Medulla oblongata (tissue), 1 donor: ENCODE data around the gene TOB1.

ENCODE experiments used
- DNase-seq: peaks from one replicate; pipeline ENCODE4 v3.0.0-alpha.2; 2015; ENCODE audit errors: extremely low spot score

The TOB1 gene, protein sequence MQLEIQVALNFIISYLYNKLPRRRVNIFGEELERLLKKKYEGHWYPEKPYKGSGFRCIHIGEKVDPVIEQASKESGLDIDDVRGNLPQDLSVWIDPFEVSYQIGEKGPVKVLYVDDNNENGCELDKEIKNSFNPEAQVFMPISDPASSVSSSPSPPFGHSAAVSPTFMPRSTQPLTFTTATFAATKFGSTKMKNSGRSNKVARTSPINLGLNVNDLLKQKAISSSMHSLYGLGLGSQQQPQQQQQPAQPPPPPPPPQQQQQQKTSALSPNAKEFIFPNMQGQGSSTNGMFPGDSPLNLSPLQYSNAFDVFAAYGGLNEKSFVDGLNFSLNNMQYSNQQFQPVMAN

GRCh38 chr17:50866261-50866949, at the start of gene TOB1:
TOB1 (minus strand) TSS chr17:50866354; CDS start chr17:50864017, 2,337 bp downstream.
- peak; percentile 99 for DNase-seq

DNA sequence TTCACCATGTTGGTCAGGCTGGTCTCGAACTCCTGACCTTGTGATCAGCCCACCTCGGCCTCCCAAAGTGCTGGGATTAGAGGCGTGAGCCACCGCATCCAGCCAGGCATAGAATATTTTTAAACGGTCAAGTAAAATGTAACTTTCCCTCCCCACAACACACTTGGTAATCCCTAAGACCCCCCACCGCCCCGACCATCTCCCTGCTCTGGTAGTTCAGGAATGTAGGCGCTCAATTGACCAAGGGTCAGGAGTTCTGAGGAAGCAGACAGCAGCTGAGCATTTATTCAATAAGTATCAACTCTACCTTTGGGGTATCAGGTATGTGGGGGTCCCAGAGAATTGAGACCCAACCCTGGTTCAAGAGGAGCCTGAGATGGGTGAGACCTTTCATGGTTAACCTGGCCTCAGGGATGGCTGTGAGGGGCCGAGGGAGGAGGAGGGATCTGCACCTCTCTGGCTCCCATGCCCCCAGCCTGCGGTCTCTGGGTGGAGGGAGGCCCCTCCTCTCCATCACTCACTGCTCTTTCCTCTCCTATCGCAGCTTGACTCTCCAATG, 48.4 kb upstream of the TOB1 start:
- DNase-seq, result no peak

DNA sequence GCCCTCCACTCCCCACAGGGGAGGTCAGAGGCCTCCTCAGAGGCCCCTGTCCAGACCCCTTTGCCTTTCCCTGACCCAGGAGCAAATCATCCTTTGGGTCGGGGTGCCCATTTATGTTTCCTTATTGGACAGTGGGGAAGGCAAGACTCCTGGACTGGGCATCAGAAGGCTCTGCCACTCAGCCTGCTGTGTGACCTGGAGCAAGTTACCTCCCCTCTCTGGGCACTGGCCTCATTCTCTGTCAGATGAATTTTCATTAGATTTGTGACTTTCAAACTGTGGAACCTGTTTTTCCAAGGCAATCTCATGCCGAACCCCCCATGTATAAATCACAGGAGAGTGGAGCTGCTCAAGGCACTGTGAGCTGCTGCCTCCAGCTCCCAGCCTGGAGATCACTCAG, 47.0 kb upstream of the TOB1 start:
- no peak for DNase-seq

DNA sequence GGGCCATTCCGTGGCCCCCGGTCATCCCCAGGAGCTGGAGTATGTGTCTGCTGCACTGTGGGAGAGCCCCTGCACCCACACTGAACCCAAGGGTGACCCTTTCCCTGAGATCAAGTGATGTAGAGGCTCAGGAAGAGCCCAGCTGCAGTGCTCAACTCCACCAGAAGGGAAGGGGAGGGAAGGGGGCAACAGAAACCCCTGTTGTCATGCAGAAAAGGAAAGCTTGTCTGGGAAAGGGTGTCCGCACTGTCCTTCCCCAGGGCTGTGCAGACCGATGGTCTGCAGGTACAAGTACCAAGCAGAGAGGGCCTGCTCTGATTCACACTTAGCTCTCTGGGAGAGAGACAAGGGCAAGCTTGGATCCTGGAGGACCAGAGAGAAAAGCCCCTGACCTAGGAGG, 45.7 kb upstream of the TOB1 start:
- DNase-seq, result no peak

DNA sequence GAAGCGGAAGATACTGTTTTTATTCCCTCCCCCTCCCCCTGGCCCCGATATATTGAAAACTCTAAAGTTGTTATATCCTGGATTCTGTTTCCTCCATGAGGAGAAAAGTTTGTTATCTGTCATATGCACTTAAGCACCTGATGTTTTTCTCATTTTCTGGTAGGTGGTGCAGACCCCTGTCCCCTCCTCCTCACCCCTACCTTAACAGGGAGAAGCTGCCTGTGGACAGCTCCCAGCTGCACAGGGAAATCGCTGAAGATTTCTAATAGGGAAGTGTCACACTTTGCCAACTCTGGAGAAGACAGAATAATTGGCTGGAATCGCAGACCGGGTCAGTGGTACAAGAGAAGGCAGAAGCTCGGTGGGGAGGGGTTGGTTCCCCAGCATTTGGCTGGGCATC, 45.3 kb upstream of the TOB1 start:
- no peak for DNase-seq

- no peak for DNase-seq
Measured at GRCh38 chr17:50909765-50910605, 43.8 kb upstream of the TOB1 start.

DNA sequence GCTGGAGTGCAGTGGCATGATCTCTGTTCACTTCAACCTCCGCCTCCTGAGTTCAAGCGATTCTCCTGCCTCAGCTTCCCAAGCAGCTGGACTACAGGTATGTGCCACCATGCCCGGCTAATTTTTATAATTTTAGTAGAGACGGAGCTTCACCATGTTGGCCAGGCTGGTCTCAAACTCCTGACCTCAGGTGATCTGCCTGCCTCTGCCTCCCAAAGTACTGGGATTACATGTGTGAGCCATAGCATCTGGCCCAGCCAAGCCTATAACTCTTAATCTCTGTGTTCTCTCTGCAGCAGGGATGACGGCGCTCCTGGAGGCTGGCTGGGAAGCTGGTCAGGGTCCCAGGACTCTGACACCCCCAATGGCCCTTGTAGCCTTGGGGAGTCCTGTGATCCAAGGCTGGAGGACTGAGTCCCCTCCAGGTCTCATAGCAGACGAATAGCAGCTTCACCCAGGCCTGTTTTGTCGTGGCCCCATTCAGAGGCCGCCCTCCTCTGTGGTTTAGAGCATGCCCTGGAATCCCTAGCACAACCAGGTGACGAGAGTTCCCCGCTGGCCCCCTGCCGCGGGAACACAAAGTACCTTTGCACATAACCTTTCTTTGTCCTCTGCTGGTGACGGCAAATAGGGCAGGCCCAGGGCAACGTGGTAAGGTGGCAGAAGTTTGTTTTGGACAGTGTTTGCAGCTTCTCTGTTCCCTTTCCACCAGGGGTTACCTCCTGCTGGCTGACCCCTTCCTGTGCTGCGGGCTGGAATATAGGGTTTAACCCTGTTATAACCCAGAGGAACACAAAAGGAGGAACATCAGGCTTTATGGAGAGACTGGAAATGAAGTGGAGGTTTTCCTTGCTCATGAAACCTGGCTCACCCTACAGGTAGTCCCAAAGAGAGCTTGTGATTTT, 43.0 kb upstream of the TOB1 start:
- peak; percentile 27 for DNase-seq

DNA sequence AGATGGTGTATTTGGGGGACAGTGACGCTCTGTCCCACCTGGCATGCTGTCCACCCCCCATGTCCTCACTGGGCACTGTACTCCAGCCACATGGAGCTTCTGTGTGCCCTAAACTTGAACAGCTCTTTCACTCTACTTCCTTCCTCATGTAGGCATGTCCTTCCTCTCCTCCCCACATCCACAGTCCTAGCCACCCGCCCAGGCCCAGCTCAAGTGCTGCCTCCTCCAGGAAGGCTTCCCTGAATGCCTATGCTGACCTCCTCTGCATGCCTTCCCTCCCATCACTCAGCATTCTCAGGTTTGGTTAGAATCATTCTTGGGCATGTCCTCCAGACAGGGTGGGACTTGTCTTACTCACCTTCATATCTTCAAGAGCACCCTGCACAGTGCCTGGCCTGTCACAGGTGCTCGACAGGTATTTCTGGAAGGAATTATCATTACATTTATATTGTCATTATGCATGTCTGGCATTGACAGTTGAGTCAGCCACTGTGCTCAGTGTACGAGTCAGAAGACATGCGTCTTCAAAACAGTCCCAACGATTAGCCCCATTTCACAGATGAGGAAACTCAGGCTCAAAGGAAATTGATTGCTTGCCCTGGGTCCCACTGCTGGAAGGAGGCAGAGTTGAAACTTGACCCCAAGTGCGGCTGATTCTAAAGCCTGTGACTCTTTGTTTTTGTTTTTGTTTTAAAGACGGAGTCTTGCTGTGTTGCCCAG, 42.1 kb upstream of the TOB1 start:
- DNase-seq, result no peak

- DNase-seq, result no peak
Measured at GRCh38 chr17:50906443-50906842, 40.3 kb upstream of the TOB1 start.

- no peak for DNase-seq
Measured at GRCh38 chr17:50905460-50905803, 39.3 kb upstream of the TOB1 start.

DNA sequence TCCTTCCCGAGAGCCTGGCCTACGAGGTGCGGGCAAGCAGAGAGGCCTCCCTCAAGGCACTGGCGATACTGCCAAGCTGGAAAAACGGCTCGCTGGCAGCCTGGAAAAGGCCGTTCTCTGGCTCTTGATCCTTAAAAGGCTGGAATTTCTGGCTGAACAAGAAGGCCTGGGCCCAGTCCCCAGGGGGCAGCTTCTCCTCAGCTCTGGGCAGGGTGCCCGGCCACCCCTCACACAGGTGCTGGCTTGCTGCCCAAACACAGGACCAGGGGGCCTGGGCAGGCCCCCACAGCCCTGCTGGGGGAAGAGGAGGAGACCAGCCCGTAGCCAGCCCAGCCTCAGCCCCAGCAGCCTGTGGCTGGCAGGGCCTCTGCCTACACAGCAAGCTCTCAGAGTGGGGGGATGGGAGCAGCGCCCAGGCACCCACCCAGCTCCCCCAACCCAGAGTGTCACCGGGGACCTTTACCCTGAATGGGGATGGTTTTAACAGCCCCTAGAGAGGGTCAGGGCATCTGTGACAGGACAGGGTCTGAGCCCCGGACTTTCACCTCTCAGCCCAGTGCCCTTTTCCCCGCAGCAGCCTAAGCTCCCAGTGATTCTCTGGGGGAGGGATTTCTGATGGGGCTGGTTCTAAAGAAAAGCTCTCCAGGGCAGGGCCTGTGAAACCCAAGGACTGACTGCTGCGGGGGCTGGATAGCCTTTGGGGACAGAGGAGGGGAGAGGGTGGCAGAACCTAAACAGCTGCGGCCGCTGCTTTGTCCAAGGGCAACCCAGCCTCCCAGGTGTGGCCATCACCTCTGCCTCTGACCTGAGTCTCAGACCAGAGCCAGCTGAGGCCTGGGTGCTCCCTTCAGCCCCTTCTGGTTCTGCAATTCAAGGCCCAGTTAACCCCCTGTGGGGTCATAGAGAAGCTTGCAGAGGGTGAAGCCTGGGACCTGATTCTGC, 38.6 kb upstream of the TOB1 start:
- DNase-seq, result peak; percentile 81

GRCh38 chr17:50903604-50904517, 37.7 kb upstream of the TOB1 start:
- DNase-seq, result no peak

- DNase-seq, result peak; percentile 30
Measured at GRCh38 chr17:50902372-50903353, 36.5 kb upstream of the TOB1 start.

GRCh38 chr17:50900383-50900892, 34.3 kb upstream of the TOB1 start:
- no peak for DNase-seq

DNA sequence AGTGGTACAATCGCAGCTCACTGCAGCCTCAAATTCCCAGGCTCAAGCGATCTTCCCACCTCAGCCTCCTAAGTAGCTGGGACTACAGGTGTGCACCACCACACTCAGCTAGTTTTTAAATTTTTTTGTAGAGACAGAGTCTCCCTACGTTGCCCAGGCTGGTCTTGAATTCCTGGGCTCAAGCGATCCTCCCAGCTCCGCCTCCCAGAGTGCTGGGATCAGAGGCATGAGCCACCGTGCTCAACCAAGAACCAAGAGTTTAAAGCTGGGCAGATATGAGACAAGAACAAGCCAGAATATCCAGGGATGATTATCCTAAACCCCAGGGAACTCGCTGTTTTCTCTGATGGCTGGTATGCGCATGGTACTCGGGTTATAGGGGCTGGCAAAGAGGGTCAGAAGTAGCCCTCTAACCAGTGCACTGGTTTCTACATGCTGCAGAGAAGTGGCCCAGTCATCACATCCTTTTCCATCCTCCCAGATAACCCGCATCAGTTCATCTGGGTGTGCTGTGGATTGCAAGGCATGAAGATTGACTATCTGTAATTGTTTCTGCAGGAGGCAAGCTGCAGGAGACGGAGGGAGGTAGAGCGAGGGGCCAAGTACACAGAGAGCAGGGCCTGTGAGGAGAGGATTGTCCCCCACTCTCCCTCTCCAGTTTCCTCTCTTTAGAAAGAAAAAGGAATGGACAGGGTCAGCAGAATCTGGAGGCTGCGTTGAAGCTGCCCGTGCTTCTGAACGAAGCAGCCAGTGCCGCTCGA, 33.6 kb upstream of the TOB1 start:
- DNase-seq, result no peak

- no peak for DNase-seq
Measured at GRCh38 chr17:50899005-50899460, 32.9 kb upstream of the TOB1 start.
